Measurements from ENCODE around the gene CD7. TPM values are rescaled to one million over a fixed set of nuclear protein-coding genes. Genes with fewer than 3 reads are reported as not detected.

The CD7 gene
- total RNA-seq, 1 experiment from 2014 or later = 0.77 TPM

DNA sequence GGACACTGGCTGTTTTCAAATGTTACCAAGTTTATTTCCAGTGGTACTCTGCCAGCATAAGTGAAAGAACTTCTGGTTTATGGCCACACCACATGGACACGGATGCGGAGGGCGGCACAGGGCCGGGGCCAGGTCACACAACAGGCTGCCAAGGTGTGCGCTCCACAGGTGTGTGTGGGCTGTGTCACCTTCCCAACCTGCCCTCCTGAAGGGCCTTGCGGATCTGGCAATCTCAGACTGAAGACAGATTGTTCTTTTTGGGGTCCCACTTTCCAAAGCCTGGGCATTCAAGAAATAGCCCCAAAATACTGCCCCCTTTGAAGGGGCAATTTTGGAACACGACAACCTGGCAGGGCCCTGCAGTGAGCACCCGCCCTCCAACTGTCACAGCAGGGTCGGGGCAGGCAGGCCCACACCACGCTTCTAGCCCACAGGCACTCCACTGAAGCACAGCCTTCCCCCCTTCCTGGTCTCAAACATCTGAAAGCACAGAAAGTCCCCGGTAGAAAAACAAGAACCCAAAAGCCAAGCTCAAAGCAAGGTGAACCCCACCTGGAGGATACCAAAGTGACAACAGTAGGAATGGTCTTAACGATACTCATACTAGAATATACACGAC lies 47.4 kb downstream of the CD7 start:
- TF ChIP-seq, protein P1, sequence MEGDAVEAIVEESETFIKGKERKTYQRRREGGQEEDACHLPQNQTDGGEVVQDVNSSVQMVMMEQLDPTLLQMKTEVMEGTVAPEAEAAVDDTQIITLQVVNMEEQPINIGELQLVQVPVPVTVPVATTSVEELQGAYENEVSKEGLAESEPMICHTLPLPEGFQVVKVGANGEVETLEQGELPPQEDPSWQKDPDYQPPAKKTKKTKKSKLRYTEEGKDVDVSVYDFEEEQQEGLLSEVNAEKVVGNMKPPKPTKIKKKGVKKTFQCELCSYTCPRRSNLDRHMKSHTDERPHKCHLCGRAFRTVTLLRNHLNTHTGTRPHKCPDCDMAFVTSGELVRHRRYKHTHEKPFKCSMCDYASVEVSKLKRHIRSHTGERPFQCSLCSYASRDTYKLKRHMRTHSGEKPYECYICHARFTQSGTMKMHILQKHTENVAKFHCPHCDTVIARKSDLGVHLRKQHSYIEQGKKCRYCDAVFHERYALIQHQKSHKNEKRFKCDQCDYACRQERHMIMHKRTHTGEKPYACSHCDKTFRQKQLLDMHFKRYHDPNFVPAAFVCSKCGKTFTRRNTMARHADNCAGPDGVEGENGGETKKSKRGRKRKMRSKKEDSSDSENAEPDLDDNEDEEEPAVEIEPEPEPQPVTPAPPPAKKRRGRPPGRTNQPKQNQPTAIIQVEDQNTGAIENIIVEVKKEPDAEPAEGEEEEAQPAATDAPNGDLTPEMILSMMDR (IDR thresholded peaks at IDR 0.05) = no peak
- TF ChIP-seq, protein P2, sequence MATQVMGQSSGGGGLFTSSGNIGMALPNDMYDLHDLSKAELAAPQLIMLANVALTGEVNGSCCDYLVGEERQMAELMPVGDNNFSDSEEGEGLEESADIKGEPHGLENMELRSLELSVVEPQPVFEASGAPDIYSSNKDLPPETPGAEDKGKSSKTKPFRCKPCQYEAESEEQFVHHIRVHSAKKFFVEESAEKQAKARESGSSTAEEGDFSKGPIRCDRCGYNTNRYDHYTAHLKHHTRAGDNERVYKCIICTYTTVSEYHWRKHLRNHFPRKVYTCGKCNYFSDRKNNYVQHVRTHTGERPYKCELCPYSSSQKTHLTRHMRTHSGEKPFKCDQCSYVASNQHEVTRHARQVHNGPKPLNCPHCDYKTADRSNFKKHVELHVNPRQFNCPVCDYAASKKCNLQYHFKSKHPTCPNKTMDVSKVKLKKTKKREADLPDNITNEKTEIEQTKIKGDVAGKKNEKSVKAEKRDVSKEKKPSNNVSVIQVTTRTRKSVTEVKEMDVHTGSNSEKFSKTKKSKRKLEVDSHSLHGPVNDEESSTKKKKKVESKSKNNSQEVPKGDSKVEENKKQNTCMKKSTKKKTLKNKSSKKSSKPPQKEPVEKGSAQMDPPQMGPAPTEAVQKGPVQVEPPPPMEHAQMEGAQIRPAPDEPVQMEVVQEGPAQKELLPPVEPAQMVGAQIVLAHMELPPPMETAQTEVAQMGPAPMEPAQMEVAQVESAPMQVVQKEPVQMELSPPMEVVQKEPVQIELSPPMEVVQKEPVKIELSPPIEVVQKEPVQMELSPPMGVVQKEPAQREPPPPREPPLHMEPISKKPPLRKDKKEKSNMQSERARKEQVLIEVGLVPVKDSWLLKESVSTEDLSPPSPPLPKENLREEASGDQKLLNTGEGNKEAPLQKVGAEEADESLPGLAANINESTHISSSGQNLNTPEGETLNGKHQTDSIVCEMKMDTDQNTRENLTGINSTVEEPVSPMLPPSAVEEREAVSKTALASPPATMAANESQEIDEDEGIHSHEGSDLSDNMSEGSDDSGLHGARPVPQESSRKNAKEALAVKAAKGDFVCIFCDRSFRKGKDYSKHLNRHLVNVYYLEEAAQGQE (IDR thresholded peaks at IDR 0.05; ENCODE audit: insufficient read depth in 1 of 2, low read depth in 2 of 2, low read length in 1 of 2) = no peak
- TF ChIP-seq POLR2AphosphoS5 (IDR thresholded peaks at IDR 0.05; ENCODE audit: low read depth, low read length) (no peak; the same call in 1 of the 2 replicates), SIN3A (IDR thresholded peaks at IDR 0.05; ENCODE audit: borderline replicate concordance, insufficient read depth, low read depth, low read length) (no peak), TCF7L2 (IDR thresholded peaks at IDR 0.05; ENCODE audit: low read depth, low read length) (no peak)
- POLR2A ChIA-PET = interaction anchor here (0.6 kb wide), 1 partner anchor 15 kb away, joined by 3 read pairs; no protein-coding TSS in a partner anchor
- BruUV-seq (replicated peaks) = no TSS peak
- H3K9me3 ChIP-seq (ENCODE audit: control insufficient read depth, insufficient read depth, low read depth, low read length) = no peaks in the 10 kb centered on the region
- DNase-seq (ENCODE audit: low read depth, low spot score) (no peak), ATAC-seq (no peak)
- H3K27me3 ChIP-seq (ENCODE audit: control insufficient read depth, insufficient read depth, low read length) = no peaks in the 10 kb centered on the region
- H3K4me1 ChIP-seq (ENCODE audit: control insufficient read depth, insufficient read depth, low read length) = peaks cover 72% of the 10 kb centered on the region
- in situ Hi-C loops (cut with HindIII; ENCODE audit: low pct_unique_long_range_greater_than_20kb, low sequenced_read_pairs) (no loop called here), intact Hi-C loops (cut with micrococcal nuclease; ENCODE audit: unreplicated experiment) (no loop called here)
- peaks cover 11% of the 10 kb centered on the region for H3K36me3 ChIP-seq (ENCODE audit: control insufficient read depth, insufficient read depth, low read length)
- CTCF ChIA-PET = interaction anchor here (0.6 kb wide), 2 partner anchors 58 to 566 kb away, joined by 4 read pairs; no protein-coding TSS in a partner anchor
- peak overlapping the region; percentile 62 for H3K27ac ChIP-seq (ENCODE audit: low read length)
- H3K4me3 ChIP-seq (ENCODE audit: low read depth in 2 of 2, low read length in 2 of 2) = peak overlapping the region in 1 of 2 experiments; percentile 7; a peak in 2 of 4 replicates

DNA sequence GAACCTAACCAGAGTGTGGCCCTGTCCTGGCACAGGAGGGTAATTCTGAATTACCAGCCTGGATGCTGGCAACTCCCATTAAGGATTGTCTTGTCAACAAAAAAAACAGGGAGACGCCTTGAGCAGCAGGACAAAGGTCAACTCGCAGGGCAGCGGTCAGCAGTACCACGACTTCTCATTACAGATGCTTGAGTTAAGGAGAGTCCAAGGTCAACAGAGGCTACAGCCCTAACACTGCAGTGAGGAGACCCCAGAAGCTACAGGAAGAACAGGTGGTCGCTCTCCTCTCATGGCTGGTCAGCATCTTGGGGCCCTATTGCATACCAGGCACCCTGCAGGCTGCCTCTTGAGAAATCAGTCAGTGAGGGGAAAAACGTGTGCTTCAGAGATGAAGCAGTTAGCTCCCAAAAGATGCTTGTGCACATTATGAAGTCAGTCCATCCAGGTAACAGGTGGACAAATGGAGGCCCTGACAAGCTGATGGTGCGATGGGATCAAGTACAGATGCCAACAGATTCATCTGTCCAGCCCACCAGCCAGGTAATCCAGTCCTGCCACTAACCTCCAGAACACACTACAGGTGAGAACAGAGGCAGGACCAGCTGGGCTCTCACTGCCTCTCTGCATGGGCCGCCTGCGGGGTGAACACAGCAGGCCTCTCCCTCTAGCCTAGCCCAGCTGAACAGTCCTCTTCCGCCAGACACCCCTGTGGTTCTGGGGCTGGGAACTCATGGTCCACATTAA lies 48.1 kb downstream of the CD7 start:
- ATAC-seq = no peak
- in situ Hi-C loops (cut with HindIII; ENCODE audit: low pct_unique_long_range_greater_than_20kb, low sequenced_read_pairs) = no loop called here
- TF ChIP-seq POLR2AphosphoS5 (IDR thresholded peaks at IDR 0.05; ENCODE audit: low read depth, low read length) (peak; percentile 42; the same call in 1 of the 2 replicates), TCF7L2 (IDR thresholded peaks at IDR 0.05; ENCODE audit: low read depth, low read length) (no peak)
- H3K27ac ChIP-seq (ENCODE audit: low read length) = peak overlapping the region; percentile 62
- no peaks in the 10 kb centered on the region for H3K27me3 ChIP-seq (ENCODE audit: control insufficient read depth, insufficient read depth, low read length)
- ChIA-PET CTCF (no interaction called here), POLR2A (interaction anchor here (0.5 to 0.6 kb wide), 2 partner anchors 16 to 87 kb away, joined by 3 to 6 read pairs; no protein-coding TSS in a partner anchor)
- peaks cover 11% of the 10 kb centered on the region for H3K36me3 ChIP-seq (ENCODE audit: control insufficient read depth, insufficient read depth, low read length)
- H3K4me3 ChIP-seq (ENCODE audit: low read depth in 2 of 2, low read length in 2 of 2) = no peak overlapping the region; a peak in 2 of 4 replicates
- intact Hi-C loops (cut with micrococcal nuclease; ENCODE audit: unreplicated experiment) = no loop called here
- BruUV-seq (replicated peaks) = no TSS peak
- no peaks in the 10 kb centered on the region for H3K9me3 ChIP-seq (ENCODE audit: control insufficient read depth, insufficient read depth, low read depth, low read length)
- no peak for DNase-seq (ENCODE audit: low read depth, low spot score)
- peaks cover 65% of the 10 kb centered on the region for H3K4me1 ChIP-seq (ENCODE audit: control insufficient read depth, insufficient read depth, low read length)

Measured in Panc1 (cell line).